WERI-Rb-1 (cell line): ENCODE measurements around the gene RGS16.

Source experiments
- DNase-seq: peaks from one replicate; pipeline ENCODE4 v3.0.0-alpha.2; 2020
- H3K27ac ChIP-seq: fragments of 250-450 bp; sonication (Bioruptor Pico); 2 replicates; pipeline ENCODE4 v1.5.1; 2020; ENCODE audit warnings: mild to moderate bottlenecking, moderate library complexity
- H3K27me3 ChIP-seq: fragments of 250-450 bp; sonication (Bioruptor Pico); 2 replicates; pipeline ENCODE4 v1.5.1; 2021; ENCODE audit warnings: mild to moderate bottlenecking, low read depth, moderate library complexity; ENCODE audit not compliant: insufficient read depth, severe bottlenecking
- H3K36me3 ChIP-seq: fragments of 250-450 bp; sonication (Bioruptor Pico); 2 replicates; pipeline ENCODE4 v1.5.1; 2020; ENCODE audit warnings: mild to moderate bottlenecking, moderate library complexity
- H3K4me3 ChIP-seq: 2 replicates; pipeline ENCODE4 v1.5.1; 2011; ENCODE audit warnings: low read depth, mild to moderate bottlenecking, control low read depth, low read length
- H3K9me3 ChIP-seq: fragments of 250-450 bp; sonication (Bioruptor Pico); 2 replicates; pipeline ENCODE4 v1.5.1; 2021; ENCODE audit warnings: mild to moderate bottlenecking, moderate library complexity; ENCODE audit not compliant: severe bottlenecking
- TF ChIP-seq, protein P1 (sequence below): IDR thresholded peaks from 2 replicates; pipeline ENCODE4 v1.5.1; 2011; ENCODE audit warnings: low read depth, mild to moderate bottlenecking, control low read depth, inconsistent platforms, low read length

Gene RGS16

DNA sequence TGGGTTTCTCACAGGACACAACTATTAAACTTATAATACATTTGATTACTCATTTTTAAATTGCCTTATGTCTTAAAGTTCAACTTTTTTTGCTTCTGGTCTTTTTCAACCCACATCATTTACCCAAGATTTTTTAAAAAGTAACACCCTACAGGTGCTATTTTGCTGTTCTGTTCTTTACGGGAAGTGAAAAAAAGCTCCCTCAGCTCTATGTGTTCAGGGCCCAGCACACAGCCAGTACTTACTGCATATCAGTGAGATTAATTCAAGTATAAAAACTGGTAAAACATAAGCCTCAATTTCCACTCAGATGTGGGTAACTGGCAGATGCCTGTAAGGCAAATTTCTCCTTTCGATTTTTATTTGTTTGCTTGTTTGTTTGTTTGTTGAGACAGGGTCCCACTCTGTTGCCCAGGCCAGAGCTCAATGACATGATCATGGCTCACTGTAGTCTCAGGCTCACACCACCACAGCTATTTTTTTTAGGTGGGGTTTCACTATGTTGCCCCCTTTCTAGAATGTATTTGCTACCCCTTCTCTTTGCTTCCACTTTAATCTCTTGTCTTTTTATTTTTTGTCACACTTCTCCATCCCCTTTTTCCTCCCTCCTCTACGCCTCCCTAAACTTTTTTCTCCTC lies 35.4 kb downstream of the RGS16 start:
- Histone ChIP-seq H3K9me3 (no peaks in the 10 kb centered on the region), H3K27ac (no peak overlapping the region), H3K4me3 (no peak overlapping the region), H3K36me3 (no peaks in the 10 kb centered on the region), H3K27me3 (no peaks in the 10 kb centered on the region)
- DNase-seq = no peak
- TF ChIP-seq, protein P1, sequence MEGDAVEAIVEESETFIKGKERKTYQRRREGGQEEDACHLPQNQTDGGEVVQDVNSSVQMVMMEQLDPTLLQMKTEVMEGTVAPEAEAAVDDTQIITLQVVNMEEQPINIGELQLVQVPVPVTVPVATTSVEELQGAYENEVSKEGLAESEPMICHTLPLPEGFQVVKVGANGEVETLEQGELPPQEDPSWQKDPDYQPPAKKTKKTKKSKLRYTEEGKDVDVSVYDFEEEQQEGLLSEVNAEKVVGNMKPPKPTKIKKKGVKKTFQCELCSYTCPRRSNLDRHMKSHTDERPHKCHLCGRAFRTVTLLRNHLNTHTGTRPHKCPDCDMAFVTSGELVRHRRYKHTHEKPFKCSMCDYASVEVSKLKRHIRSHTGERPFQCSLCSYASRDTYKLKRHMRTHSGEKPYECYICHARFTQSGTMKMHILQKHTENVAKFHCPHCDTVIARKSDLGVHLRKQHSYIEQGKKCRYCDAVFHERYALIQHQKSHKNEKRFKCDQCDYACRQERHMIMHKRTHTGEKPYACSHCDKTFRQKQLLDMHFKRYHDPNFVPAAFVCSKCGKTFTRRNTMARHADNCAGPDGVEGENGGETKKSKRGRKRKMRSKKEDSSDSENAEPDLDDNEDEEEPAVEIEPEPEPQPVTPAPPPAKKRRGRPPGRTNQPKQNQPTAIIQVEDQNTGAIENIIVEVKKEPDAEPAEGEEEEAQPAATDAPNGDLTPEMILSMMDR = no peak

DNA sequence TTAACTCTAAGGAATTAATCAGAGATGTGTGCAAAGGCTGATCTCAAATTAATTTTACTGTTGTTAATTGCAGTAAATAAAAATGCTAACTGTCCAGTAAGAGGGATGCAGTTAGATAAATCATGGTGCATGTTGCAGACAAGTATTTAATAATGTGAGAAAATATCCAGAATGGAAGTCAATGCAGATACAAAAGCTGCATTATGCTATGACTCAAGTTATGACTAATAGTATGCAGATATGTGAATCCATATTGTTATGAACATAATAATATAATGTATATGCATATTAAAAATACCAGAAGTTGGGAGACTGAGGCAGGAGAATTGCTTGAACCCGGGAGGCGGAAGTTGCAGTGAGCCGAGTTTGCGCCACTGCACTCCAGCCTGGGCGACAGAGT lies 36.6 kb downstream of the RGS16 start:
- H3K4me3 ChIP-seq = no peak overlapping the region
- H3K36me3 ChIP-seq = no peaks in the 10 kb centered on the region
- H3K9me3 ChIP-seq = no peaks in the 10 kb centered on the region
- H3K27ac ChIP-seq = no peak overlapping the region
- H3K27me3 ChIP-seq = no peaks in the 10 kb centered on the region
- DNase-seq = no peak
- TF ChIP-seq, protein P1 = no peak

DNA sequence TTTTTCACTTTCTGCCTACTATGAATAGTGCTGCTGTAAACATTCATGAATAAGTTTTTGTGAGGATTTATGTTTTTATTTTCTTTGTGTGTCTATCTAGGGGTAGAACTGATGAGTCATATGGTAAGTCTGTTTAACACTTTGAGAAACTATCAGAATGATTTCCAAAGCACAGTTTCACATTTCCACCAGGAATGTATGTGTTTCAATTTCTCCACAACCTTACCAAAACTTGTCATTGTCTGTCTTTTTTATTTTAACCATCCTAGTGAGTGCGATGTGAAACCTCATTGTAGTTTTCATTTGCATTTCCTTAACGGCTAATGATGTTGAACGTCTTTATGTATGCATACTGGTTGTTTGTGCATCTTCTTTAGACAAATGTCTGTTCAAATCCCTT lies 38.7 kb downstream of the RGS16 start:
- H3K27me3 ChIP-seq = no peaks in the 10 kb centered on the region
- DNase-seq = no peak
- no peak overlapping the region for H3K4me3 ChIP-seq
- H3K9me3 ChIP-seq = no peaks in the 10 kb centered on the region
- H3K27ac ChIP-seq = no peak overlapping the region
- TF ChIP-seq, protein P1 = no peak
- no peaks in the 10 kb centered on the region for H3K36me3 ChIP-seq

DNA sequence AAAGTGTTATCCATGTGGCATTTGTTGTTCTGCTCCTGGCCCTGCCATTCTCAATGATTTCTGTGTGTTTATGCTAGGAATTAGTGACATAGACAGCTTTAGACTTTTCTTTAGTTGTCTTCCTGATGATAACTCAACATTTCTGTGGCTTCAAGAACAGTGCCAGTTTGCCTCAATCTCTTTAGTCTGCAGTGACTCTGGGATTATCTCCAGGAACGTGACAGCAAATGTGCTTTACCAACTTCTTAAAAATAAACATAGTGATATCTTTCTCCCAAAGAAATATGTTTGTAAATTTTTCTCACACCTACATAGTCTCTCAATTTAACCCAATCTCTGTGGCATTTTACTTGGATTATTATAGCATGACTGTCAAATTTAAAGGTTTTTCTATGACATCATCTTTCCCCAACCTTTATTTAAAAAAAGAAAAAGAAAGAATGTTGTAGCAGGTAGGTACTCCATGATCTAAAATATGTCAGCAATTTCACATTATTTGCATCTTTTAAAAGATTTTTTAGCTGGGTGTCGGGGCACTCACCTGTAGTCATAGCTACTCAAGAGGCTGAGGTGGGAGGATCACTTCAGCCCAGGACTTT lies 39.7 kb downstream of the RGS16 start:
- TF ChIP-seq, protein P1 = no peak
- no peak overlapping the region for H3K4me3 ChIP-seq
- no peaks in the 10 kb centered on the region for H3K36me3 ChIP-seq
- H3K9me3 ChIP-seq = no peaks in the 10 kb centered on the region
- DNase-seq = no peak
- no peak overlapping the region for H3K27ac ChIP-seq
- no peaks in the 10 kb centered on the region for H3K27me3 ChIP-seq

DNA sequence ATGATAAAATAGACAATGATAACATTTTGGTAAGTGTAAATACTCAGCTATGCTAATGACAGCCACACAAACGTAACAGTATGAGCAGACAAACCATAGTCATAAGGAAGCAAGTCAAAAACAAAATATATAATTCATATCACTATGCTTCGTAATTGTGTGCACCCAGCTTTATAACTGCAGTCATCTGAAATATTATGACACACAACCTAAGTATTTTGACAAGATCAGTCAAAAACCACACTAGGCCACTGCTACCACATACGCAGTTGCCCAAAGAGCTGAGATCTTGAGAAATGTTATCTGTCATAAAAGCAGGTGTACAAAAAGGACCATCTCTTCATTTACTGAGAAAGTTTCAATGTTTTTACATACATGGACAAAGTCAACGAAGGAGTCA lies 41.1 kb downstream of the RGS16 start:
- no peak for DNase-seq
- H3K27ac ChIP-seq = no peak overlapping the region
- TF ChIP-seq, protein P1 = no peak
- no peaks in the 10 kb centered on the region for H3K9me3 ChIP-seq
- H3K4me3 ChIP-seq = no peak overlapping the region
- H3K36me3 ChIP-seq = no peaks in the 10 kb centered on the region
- H3K27me3 ChIP-seq = no peaks in the 10 kb centered on the region

DNA sequence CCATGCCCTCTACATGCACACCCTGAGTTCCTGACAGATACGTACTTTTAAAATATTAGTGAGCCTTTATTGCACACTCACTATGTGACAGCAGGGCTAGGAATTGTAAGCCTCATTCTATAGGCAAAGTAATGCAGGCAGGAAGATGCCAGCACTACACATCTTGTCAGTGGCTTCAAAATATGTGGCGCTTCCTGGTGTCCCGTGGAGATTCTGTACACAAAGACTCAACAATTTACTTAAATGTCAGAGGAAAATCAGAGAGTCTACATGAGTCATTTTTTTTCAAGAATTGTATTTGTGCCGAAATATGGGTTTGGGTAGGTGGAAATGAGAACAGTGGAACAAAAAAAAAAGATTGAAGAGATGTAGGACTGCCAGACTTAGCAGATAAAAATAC lies 42.7 kb downstream of the RGS16 start:
- TF ChIP-seq, protein P1 = no peak
- H3K4me3 ChIP-seq = no peak overlapping the region
- no peaks in the 10 kb centered on the region for H3K9me3 ChIP-seq
- no peaks in the 10 kb centered on the region for H3K27me3 ChIP-seq
- H3K36me3 ChIP-seq = no peaks in the 10 kb centered on the region
- no peak overlapping the region for H3K27ac ChIP-seq
- no peak for DNase-seq
